Spleen (tissue), 7 donors: ENCODE measurements around the gene ASTN1.

Source experiments
- CTCF ChIP-seq, 11 experiments: fragments of 200-600 bp in 7 of 11; fragments of 450-650 bp in 4 of 11; sonication (generic) in 4 of 11; IDR thresholded peaks in 8 of 11; conservative IDR thresholded peaks in 3 of 11; 1 replicate in 7 of 11; 2 replicates in 4 of 11; pipeline versions ENCODE4 v1.4.0 to v1.8.0; 2016 to 2021; ENCODE audit warnings: antibody characterized with exemption in 11 of 11, inconsistent platforms in 4 of 11, mild to moderate bottlenecking in 1 of 11
- POLR2A ChIP-seq, 3 donors: fragments of 450-650 bp; IDR thresholded peaks; one replicate each; pipeline ENCODE4 v1.5.1; 2017; ENCODE audit warnings: antibody characterized with exemption in 3 of 3, mild to moderate bottlenecking in 1 of 3
- POLR2AphosphoS5 ChIP-seq, 3 donors: sonication (generic); formaldehyde crosslinking; IDR thresholded peaks; one replicate each; pipeline ENCODE4 v1.5.1; 2017; ENCODE audit warnings: antibody characterized with exemption in 3 of 3
- donor health status: DM: no; HTN: no; CAD: no; lungs with moderate emphysema.
- donor health status: DM: no; HTN: no; CAD: no.
- donor health status: DM: no; HTN: no; CAD: no.

- TF ChIP-seq CTCF (IDR thresholded peaks at IDR 0.05 in 8 of 11, conservative IDR thresholded peaks at IDR 0.05 in 3 of 11) = no peak
- TF ChIP-seq POLR2A (IDR thresholded peaks at IDR 0.05) = no peak
- no peak for TF ChIP-seq POLR2AphosphoS5 (IDR thresholded peaks at IDR 0.05)
These were observed 222.2 kb downstream of the ASTN1 start for GRCh38 chr1:176942346-176942745.
